ENCODE measurements around the gene ROR2. TPM values are rescaled to one million over a fixed set of nuclear protein-coding genes. Genes with fewer than 3 reads are reported as not detected.

ROR2 gene
- total RNA-seq, 1 experiment from 2014 or later, result 0.84 TPM

DNA sequence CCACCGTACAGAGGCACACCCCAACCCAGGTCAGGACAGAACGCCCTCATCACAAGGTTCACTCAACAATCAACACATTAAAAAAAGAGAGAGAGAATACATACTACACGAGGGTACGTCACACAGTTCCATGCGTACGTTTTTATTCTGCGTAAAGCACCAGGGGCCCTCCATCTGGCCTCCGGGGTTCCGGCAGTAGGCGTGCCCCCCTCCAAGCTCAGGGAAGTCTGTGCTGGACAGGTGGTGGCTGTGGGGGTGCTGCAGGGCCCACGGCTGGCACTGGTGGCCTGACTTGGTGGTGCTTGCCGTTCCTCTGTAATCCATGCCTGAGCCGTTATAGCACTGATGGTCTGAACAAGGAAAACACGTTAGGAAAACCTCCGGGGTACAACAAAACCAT lies 219.2 kb downstream of the ROR2 start:
- no peak for DNase-seq (ENCODE audit: unreplicated experiment)
- intact Hi-C loops (cut with micrococcal nuclease), result no loop called here
- H3K4me1 Mint-ChIP-seq (ENCODE audit: insufficient read depth, unreplicated experiment), result peaks cover 14% of the 10 kb centered on the region
- ChIA-PET CTCF (interaction anchor here (0.7 to 2.1 kb wide), 2 partner anchors 9 to 455 kb away, joined by 3 to 6 read pairs; no protein-coding TSS in a partner anchor), POLR2A (interaction anchor here (0.7 kb wide), 2 partner anchors 10 to 802 kb away, joined by 4 read pairs; no protein-coding TSS in a partner anchor)
- TF ChIP-seq, protein P1, sequence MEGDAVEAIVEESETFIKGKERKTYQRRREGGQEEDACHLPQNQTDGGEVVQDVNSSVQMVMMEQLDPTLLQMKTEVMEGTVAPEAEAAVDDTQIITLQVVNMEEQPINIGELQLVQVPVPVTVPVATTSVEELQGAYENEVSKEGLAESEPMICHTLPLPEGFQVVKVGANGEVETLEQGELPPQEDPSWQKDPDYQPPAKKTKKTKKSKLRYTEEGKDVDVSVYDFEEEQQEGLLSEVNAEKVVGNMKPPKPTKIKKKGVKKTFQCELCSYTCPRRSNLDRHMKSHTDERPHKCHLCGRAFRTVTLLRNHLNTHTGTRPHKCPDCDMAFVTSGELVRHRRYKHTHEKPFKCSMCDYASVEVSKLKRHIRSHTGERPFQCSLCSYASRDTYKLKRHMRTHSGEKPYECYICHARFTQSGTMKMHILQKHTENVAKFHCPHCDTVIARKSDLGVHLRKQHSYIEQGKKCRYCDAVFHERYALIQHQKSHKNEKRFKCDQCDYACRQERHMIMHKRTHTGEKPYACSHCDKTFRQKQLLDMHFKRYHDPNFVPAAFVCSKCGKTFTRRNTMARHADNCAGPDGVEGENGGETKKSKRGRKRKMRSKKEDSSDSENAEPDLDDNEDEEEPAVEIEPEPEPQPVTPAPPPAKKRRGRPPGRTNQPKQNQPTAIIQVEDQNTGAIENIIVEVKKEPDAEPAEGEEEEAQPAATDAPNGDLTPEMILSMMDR (IDR thresholded peaks at IDR 0.05; ENCODE audit: unreplicated experiment), result no peak
- H3K36me3 Mint-ChIP-seq (ENCODE audit: insufficient read depth, unreplicated experiment), result no peaks in the 10 kb centered on the region
- H3K4me3 Mint-ChIP-seq (ENCODE audit: unreplicated experiment), result no peak overlapping the region
- no peaks in the 10 kb centered on the region for H3K27me3 Mint-ChIP-seq (ENCODE audit: insufficient read depth, unreplicated experiment)
- no TSS peak for BruUV-seq (replicated peaks)
- no peak overlapping the region for H3K27ac Mint-ChIP-seq (ENCODE audit: low read depth, unreplicated experiment)
- no peaks in the 10 kb centered on the region for H3K9me3 Mint-ChIP-seq (ENCODE audit: unreplicated experiment)

GRCh38 chr9:91729558-91729842 lies 220.5 kb downstream of the ROR2 start:
- no peak overlapping the region for H3K4me3 Mint-ChIP-seq (ENCODE audit: unreplicated experiment)
- CTCF ChIA-PET, result interaction anchor here (0.7 to 5.2 kb wide), 5 partner anchors 10 to 814 kb away, joined by 3 to 43 read pairs (median 5); no protein-coding TSS in a partner anchor
- no TSS peak for BruUV-seq (replicated peaks)

DNA sequence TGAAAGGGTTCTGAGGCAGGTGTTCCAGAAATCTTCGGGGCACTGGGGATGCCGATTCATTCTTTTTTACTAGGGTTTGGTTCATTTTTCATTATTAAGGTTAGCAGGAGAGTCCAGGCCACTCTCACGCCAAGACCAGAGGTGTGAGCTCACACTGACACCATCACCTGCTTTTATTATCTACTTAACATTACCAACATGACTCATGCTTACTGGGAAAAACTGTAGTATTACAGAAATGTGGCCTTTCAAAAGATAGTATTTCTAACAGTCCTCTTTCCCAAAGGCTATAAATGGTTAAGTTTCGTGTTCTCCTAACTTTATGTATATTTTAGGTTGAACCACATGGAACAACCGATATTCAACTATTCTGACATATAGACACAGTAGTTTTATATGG lies 222.1 kb downstream of the ROR2 start:
- intact Hi-C loops (cut with micrococcal nuclease), result loop anchor here (2.0 to 10.0 kb wide), 3 partner anchors 53 to 643 kb away; no protein-coding TSS in a partner anchor
- BruUV-seq (replicated peaks), result no TSS peak
- TF ChIP-seq, protein P1 (IDR thresholded peaks at IDR 0.05; ENCODE audit: unreplicated experiment), result no peak
- Mint-ChIP-seq H3K4me3 (ENCODE audit: unreplicated experiment) (no peak overlapping the region), H3K4me1 (ENCODE audit: insufficient read depth, unreplicated experiment) (peaks cover 14% of the 10 kb centered on the region), H3K27ac (ENCODE audit: low read depth, unreplicated experiment) (no peak overlapping the region), H3K36me3 (ENCODE audit: insufficient read depth, unreplicated experiment) (no peaks in the 10 kb centered on the region), H3K9me3 (ENCODE audit: unreplicated experiment) (no peaks in the 10 kb centered on the region), H3K27me3 (ENCODE audit: insufficient read depth, unreplicated experiment) (no peaks in the 10 kb centered on the region)
- no peak for DNase-seq (ENCODE audit: unreplicated experiment)
- ChIA-PET CTCF (interaction anchor here (0.5 to 5.2 kb wide), 19 partner anchors 9 to 849 kb away, joined by 3 to 43 read pairs (median 5); no protein-coding TSS in a partner anchor), POLR2A (interaction anchor here (1.0 to 1.3 kb wide), 4 partner anchors 305 to 531 kb away, joined by 3 read pairs; no protein-coding TSS in a partner anchor)

More at GRCh38 chr9:91729558-91729842, 220.5 kb downstream of the ROR2 start:
- H3K9me3 Mint-ChIP-seq (ENCODE audit: unreplicated experiment), result no peaks in the 10 kb centered on the region
- H3K4me1 Mint-ChIP-seq (ENCODE audit: insufficient read depth, unreplicated experiment), result peaks cover 14% of the 10 kb centered on the region
- POLR2A ChIA-PET, result interaction anchor here (0.6 to 1.3 kb wide), 2 partner anchors 12 to 305 kb away, joined by 3 to 4 read pairs; no protein-coding TSS in a partner anchor
- intact Hi-C loops (cut with micrococcal nuclease), result loop anchor here (2.0 to 10.0 kb wide), 3 partner anchors 55 to 645 kb away; no protein-coding TSS in a partner anchor
- no peak overlapping the region for H3K27ac Mint-ChIP-seq (ENCODE audit: low read depth, unreplicated experiment)
- no peaks in the 10 kb centered on the region for H3K36me3 Mint-ChIP-seq (ENCODE audit: insufficient read depth, unreplicated experiment)
- no peaks in the 10 kb centered on the region for H3K27me3 Mint-ChIP-seq (ENCODE audit: insufficient read depth, unreplicated experiment)
- DNase-seq (ENCODE audit: unreplicated experiment), result no peak
- TF ChIP-seq, protein P1 (IDR thresholded peaks at IDR 0.05; ENCODE audit: unreplicated experiment), result no peak

- Mint-ChIP-seq H3K27ac (ENCODE audit: low read depth, unreplicated experiment) (no peak overlapping the region), H3K36me3 (ENCODE audit: insufficient read depth, unreplicated experiment) (no peaks in the 10 kb centered on the region), H3K4me3 (ENCODE audit: unreplicated experiment) (no peak overlapping the region), H3K4me1 (ENCODE audit: insufficient read depth, unreplicated experiment) (peaks cover 14% of the 10 kb centered on the region), H3K9me3 (ENCODE audit: unreplicated experiment) (no peaks in the 10 kb centered on the region), H3K27me3 (ENCODE audit: insufficient read depth, unreplicated experiment) (no peaks in the 10 kb centered on the region)
- ChIA-PET POLR2A (interaction anchor here (0.5 to 1.3 kb wide), 13 partner anchors 294 to 1298 kb away, joined by 3 to 5 read pairs (median 3); no protein-coding TSS in a partner anchor), CTCF (interaction anchor here (0.6 to 5.2 kb wide), 37 partner anchors 8 to 1848 kb away, joined by 3 to 43 read pairs (median 4); no protein-coding TSS in a partner anchor)
- intact Hi-C loops (cut with micrococcal nuclease), result loop anchor here (10.0 kb wide), 2 partner anchors 53 to 643 kb away; no protein-coding TSS in a partner anchor
- DNase-seq (ENCODE audit: unreplicated experiment), result peak; percentile 62
- no TSS peak for BruUV-seq (replicated peaks)
- TF ChIP-seq, protein P1 (IDR thresholded peaks at IDR 0.05; ENCODE audit: unreplicated experiment), result peak; percentile 63
Measured at GRCh38 chr9:91727316-91727861, 222.6 kb downstream of the ROR2 start.
